ENCODE measurements around the gene NFE2L1. TPM values are rescaled to one million over a fixed set of nuclear protein-coding genes. Genes with fewer than 3 reads are reported as not detected.
A peak's percentile ranks its signal among the peaks of the same experiment; 100 is the strongest.

NFE2L1 gene
- total and polyA plus RNA-seq, 9 of the 15 experiments (the other 6 are each of a cell fraction or from before 2014, with no cell fraction given), result 2.0 to 68.6 (median 39.7) TPM

- Histone ChIP-seq H3K27me3 (ENCODE audit: control insufficient read depth in 2 of 2, insufficient read depth in 2 of 2, low read length in 2 of 2) (no peaks in the 10 kb centered on the region), H3K79me2 (ENCODE audit: control insufficient read depth, insufficient read depth, low read length) (no peaks in the 10 kb centered on the region), H3K36me3 (ENCODE audit: control insufficient read depth, insufficient read depth, low read length) (no peaks in the 10 kb centered on the region), H3K27ac (ENCODE audit: extremely low read depth, low read depth, low read length) (no peak overlapping the region), H3K9me3 (replicated peaks; ENCODE audit: control insufficient read depth, insufficient read depth, low read depth, low read length) (no peaks in the 10 kb centered on the region; the same call in 1 of the 2 replicates), H3K9me1 (ENCODE audit: control insufficient read depth, insufficient read depth, low read length) (no peaks in the 10 kb centered on the region), H3K4me1 (replicated peaks in 1 of 2; ENCODE audit: control insufficient read depth in 2 of 2, insufficient read depth in 2 of 2, low read length in 2 of 2) (peaks cover 20 to 22% of the 10 kb centered on the region in 2 experiments), H3K9ac (ENCODE audit: insufficient read depth in 1 of 2, low read depth in 2 of 2, low read length in 2 of 2) (no peak overlapping the region), H3K4me3 (no peak overlapping the region), H4K20me1 (replicated peaks; ENCODE audit: control insufficient read depth, insufficient read depth, low read length) (no peaks in the 10 kb centered on the region), H2AFZ (ENCODE audit: low read depth, low read length) (no peak overlapping the region), H3K4me2 (ENCODE audit: insufficient read depth, low read length) (no peak overlapping the region)
- no peak for FAIRE-seq
- ATAC-seq, result no peak
- TF ChIP-seq RBM25 (IDR thresholded peaks at IDR 0.05; ENCODE audit: low read depth, low read length, severe bottlenecking) (peak; percentile 64), THRB (CRISPR knock-in tag; conservative IDR thresholded peaks at IDR 0.05) (no peak), UBTF (IDR thresholded peaks at IDR 0.05; ENCODE audit: borderline replicate concordance in 1 of 2, low read depth in 2 of 2, low read length in 2 of 2) (no peak), BCOR (IDR thresholded peaks at IDR 0.05) (peak; percentile 30; the same call in 1 of the 2 replicates), PHB (CRISPR knock-in tag; IDR thresholded peaks at IDR 0.05) (no peak), RBM39 (optimal IDR thresholded peaks at IDR 0.05; ENCODE audit: low read depth, low read length) (no peak), ZNF830 (CRISPR knock-in tag; IDR thresholded peaks at IDR 0.05) (no peak)
- in situ Hi-C loops (cut with MboI), result no loop called here
- no TSS peak for BruUV-seq (replicated peaks)
- POLR2A ChIA-PET, result interaction anchor here (1.0 kb wide), 1 partner anchor 53 kb away, joined by 5 read pairs; no protein-coding TSS in a partner anchor
- 50% methylated on average over 3 of the region's 3 CpGs for WGBS (ENCODE audit: insufficient coverage, low coverage, missing lambda C conversion rate)
- CTCF ChIA-PET (ENCODE audit: low intra/inter-chr PET ratio), result interaction anchor here (0.6 to 1.0 kb wide), 2 partner anchors 40 to 60 kb away, joined by 3 to 5 read pairs; no protein-coding TSS in a partner anchor
- intact Hi-C loops (cut with micrococcal nuclease), result loop anchor here (2.0 kb wide), 1 partner anchor 31 kb away; no protein-coding TSS in a partner anchor
- DNase-seq (ENCODE audit: extremely low read depth in 1 of 4, low spot score in 3 of 4), result no peak
These were observed 38.0 kb upstream of the NFE2L1 start for GRCh38 chr17:48010193-48010592.
